HL-60 (cell line): Measurements from ENCODE around the gene CARM1.

ENCODE experiments used
- CTCF ChIP-seq: IDR thresholded peaks from one replicate; pipeline ENCODE4 v1.5.1; 2011; ENCODE audit warnings: low read length, control low read depth, inconsistent platforms; ENCODE audit not compliant: insufficient read depth
- POLR2AphosphoS5 ChIP-seq: IDR thresholded peaks from 2 replicates; pipeline ENCODE4 v1.6.1; 2012; ENCODE audit warnings: low read depth

DNA sequence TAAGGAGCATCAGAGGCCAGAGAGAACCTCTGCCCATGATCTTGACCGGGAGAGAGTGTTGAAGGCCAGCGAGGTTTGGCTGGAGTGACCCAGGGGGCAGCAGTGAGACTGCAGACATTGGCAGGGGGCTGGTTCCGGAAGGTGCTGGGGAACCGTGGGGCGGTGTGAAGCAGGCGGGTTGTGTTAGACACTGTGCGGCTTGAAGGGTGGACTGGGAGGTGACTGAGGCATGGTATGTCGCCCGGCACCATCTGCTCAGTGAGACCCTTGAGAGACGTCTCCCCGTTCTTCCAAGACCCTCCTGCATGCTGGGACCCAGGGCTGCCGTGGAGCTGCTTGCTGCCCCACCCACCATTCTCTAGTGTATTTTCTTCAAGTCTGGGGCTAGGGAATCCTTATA is 24.6 kb downstream of the CARM1 start:
- TF ChIP-seq CTCF (no peak), POLR2AphosphoS5 (no peak)
